ENCODE data around the gene POP4. TPM values are rescaled to one million over a fixed set of nuclear protein-coding genes. Genes with fewer than 3 reads are reported as not detected.

Gene POP4
- total RNA-seq, 1 donor from 2014 or later: 53.9 TPM

DNA sequence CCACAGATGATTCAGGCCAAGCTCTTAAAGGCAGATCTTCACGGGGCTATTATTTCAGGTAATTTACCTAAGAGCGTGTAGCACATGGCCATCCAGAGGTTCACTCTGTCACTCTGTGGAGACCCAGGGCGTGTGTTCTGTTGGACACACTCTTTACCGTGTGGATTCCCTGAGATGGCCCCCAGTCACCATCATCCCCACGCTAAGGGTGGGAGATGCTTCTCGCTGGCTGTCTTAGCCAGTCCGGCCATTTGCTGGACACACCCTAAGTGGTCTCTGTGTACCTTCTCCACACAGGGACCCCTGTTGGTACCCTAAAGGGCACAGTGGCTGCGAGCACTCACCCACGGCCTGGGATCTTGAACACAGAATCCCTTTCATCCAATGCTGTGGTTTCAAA is 6.0 kb downstream of the POP4 start:
- Histone ChIP-seq H3K9me3 (replicated peaks) (no peaks in the 10 kb centered on the region), H3K4me1 (peaks cover 11% of the 10 kb centered on the region), H3K4me3 (no peak overlapping the region), H3K27ac (replicated peaks) (no peak overlapping the region), H3K27me3 (ENCODE audit: low read depth) (no peaks in the 10 kb centered on the region), H3K36me3 (peaks cover 75% of the 10 kb centered on the region)
- no peak for TF ChIP-seq CTCF (IDR thresholded peaks at IDR 0.05; ENCODE audit: borderline replicate concordance)
- DNase-seq: no peak
- intact Hi-C loops (cut with micrococcal nuclease): no loop called here

DNA sequence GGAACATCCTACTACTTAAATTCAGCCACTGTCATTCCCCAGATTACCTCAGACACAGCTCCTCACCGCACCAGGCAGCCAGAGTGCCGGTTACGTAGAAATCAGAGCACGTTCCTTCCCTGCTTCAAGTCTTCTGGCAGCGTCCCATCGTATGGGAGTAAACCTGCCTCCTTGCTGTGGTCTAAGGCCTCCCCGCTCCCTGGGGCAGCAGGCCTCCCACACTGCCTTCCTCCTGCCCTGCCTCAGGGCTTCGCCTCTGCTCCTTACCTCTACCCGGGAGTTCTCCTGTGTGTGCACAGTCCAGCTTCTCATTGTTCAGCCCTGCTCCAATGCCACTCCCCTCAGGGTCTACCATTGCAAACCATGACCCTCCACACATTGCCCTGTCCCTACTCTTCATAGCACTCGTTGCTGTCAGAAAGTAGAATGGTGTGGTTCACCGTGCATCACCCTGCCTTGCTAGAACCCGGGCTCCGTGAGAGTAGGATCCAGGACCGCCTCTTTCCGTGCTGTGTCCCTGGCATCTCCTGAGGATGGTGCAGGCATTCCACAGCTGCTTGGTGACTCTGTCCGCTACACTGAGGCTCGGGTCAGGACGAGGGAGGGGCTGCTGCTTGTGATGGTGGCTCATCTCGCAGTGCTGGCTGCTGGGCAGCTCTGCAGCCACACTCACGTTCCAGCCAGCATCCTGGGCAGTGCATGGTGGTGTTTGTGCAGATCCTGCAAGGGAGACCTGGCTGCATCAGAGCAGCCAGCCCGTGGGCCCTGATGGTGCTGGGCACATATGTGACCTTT is 6.9 kb downstream of the POP4 start:
- H3K9me3 ChIP-seq (replicated peaks): no peaks in the 10 kb centered on the region
- H3K36me3 ChIP-seq: peaks cover 75% of the 10 kb centered on the region
- no peaks in the 10 kb centered on the region for H3K27me3 ChIP-seq (ENCODE audit: low read depth)
- DNase-seq: no peak
- intact Hi-C loops (cut with micrococcal nuclease): no loop called here
- H3K4me1 ChIP-seq: peaks cover 9% of the 10 kb centered on the region
- no peak overlapping the region for H3K4me3 ChIP-seq
- no peak for TF ChIP-seq CTCF (IDR thresholded peaks at IDR 0.05; ENCODE audit: borderline replicate concordance)
- no peak overlapping the region for H3K27ac ChIP-seq (replicated peaks)

- H3K36me3 ChIP-seq: peaks cover 68% of the 10 kb centered on the region
Measured at GRCh38 chr19:29614046-29614445, 8.0 kb downstream of the POP4 start.

GRCh38 chr19:29614780-29615179 is 8.7 kb downstream of the POP4 start:
- intact Hi-C loops (cut with micrococcal nuclease): no loop called here
- no peak for DNase-seq
- H3K4me1 ChIP-seq: peaks cover 9% of the 10 kb centered on the region
- no peak overlapping the region for H3K27ac ChIP-seq (replicated peaks)
- TF ChIP-seq CTCF (IDR thresholded peaks at IDR 0.05; ENCODE audit: borderline replicate concordance): no peak
- H3K4me3 ChIP-seq: no peak overlapping the region
- no peaks in the 10 kb centered on the region for H3K27me3 ChIP-seq (ENCODE audit: low read depth)
- H3K9me3 ChIP-seq (replicated peaks): no peaks in the 10 kb centered on the region
- H3K36me3 ChIP-seq: peaks cover 60% of the 10 kb centered on the region

More at GRCh38 chr19:29614046-29614445, 8.0 kb downstream of the POP4 start:
- Histone ChIP-seq H3K4me3 (no peak overlapping the region), H3K27ac (replicated peaks) (no peak overlapping the region), H3K4me1 (peaks cover 9% of the 10 kb centered on the region), H3K27me3 (ENCODE audit: low read depth) (no peaks in the 10 kb centered on the region), H3K9me3 (replicated peaks) (no peaks in the 10 kb centered on the region)
- no peak for TF ChIP-seq CTCF (IDR thresholded peaks at IDR 0.05; ENCODE audit: borderline replicate concordance)
- DNase-seq: no peak
- intact Hi-C loops (cut with micrococcal nuclease): no loop called here

GRCh38 chr19:29615891-29616425 is 9.9 kb downstream of the POP4 start:
- Histone ChIP-seq H3K27ac (replicated peaks) (no peak overlapping the region), H3K9me3 (replicated peaks) (no peaks in the 10 kb centered on the region), H3K4me1 (peaks cover under 1% of the 10 kb centered on the region), H3K4me3 (no peak overlapping the region), H3K36me3 (peaks cover 56% of the 10 kb centered on the region), H3K27me3 (ENCODE audit: low read depth) (no peaks in the 10 kb centered on the region)
- intact Hi-C loops (cut with micrococcal nuclease): no loop called here
- DNase-seq: no peak
- no peak for TF ChIP-seq CTCF (IDR thresholded peaks at IDR 0.05; ENCODE audit: borderline replicate concordance)
